OCI-LY7 (cell line): ENCODE results near the gene SLF1. TPM values are rescaled to one million over a fixed set of nuclear protein-coding genes. Genes with fewer than 3 reads are reported as not detected.

Experiments used
- BruUV-seq: library from RNA; stranded (reverse); fragments of 400-500 nt; replicated peaks from 2 replicates; lab custom pipeline; 2021; lab: Mats Ljungman, UMichigan
- CTCF ChIA-PET: fragments of 300-600 bp; sonication (Branson Sonifier 250); formaldehyde crosslinking; loops from one replicate; lab custom pipeline; 2022; ENCODE audit warnings: antibody characterized with exemption; ENCODE audit not compliant: unreplicated experiment; lab: Charles Lee
- POLR2A ChIA-PET: fragments of 300-600 bp; sonication (Branson Sonifier 250); formaldehyde crosslinking; loops from one replicate; lab custom pipeline; 2022; ENCODE audit warnings: antibody characterized with exemption; lab: Charles Lee
- DNase-seq: peaks from one replicate; pipeline ENCODE4 v3.0.0-alpha.2; 2015; ENCODE audit warnings: low spot score
- H2AFZ ChIP-seq: fragments of 200-600 bp; sonication (generic), shearing (Covaris generic); 2 replicates; pipeline ENCODE4 v1.6.1; 2014; ENCODE audit warnings: mild to moderate bottlenecking, antibody characterized with exemption, low read length, moderate library complexity
- H3K27ac ChIP-seq: fragments of 200-600 bp; sonication (generic); 2 replicates; pipeline ENCODE4 v1.5.1; 2014; ENCODE audit warnings: mixed run types, low read depth, mild to moderate bottlenecking, moderate library complexity, low read length, inconsistent platforms; ENCODE audit not compliant: poor library complexity, severe bottlenecking
- H3K36me3 ChIP-seq: fragments of 200-600 bp; sonication (generic); 2 replicates; pipeline ENCODE4 v1.6.1; 2014; ENCODE audit warnings: mild to moderate bottlenecking, antibody characterized with exemption, low read length, moderate library complexity, mixed read lengths; ENCODE audit not compliant: insufficient read depth
- H3K4me1 ChIP-seq: fragments of 200-600 bp; sonication (generic); 2 replicates; pipeline ENCODE4 v1.5.1; 2014; ENCODE audit warnings: mild to moderate bottlenecking, low read length; ENCODE audit not compliant: insufficient read depth, poor library complexity, severe bottlenecking
- H3K4me2 ChIP-seq: fragments of 200-600 bp; sonication (generic); 2 replicates; pipeline ENCODE4 v1.6.1; 2014; ENCODE audit warnings: mild to moderate bottlenecking, low read length
- H3K4me3 ChIP-seq: fragments of 200-600 bp; sonication (generic); 2 replicates; pipeline ENCODE4 v1.5.1; 2014; ENCODE audit warnings: mild to moderate bottlenecking, low read depth, low read length; ENCODE audit not compliant: poor library complexity, severe bottlenecking
- H3K79me2 ChIP-seq: fragments of 200-600 bp; sonication (generic); 2 replicates; pipeline ENCODE4 v1.6.1; 2016; ENCODE audit warnings: low read depth, mild to moderate bottlenecking, low read length, moderate library complexity, mixed read lengths; ENCODE audit not compliant: insufficient read depth
- H3K9me2 ChIP-seq: fragments of 200-600 bp; sonication (generic); 2 replicates; pipeline ENCODE4 v1.6.1; 2016; ENCODE audit warnings: mild to moderate bottlenecking, low read length, mixed read lengths; ENCODE audit not compliant: insufficient read depth
- H3K9me3 ChIP-seq: fragments of 200-600 bp; sonication (generic); 2 replicates; pipeline ENCODE4 v1.6.1; 2014; ENCODE audit warnings: mild to moderate bottlenecking, mixed run types, low read length, mixed read lengths
- H4K20me1 ChIP-seq: fragments of 200-600 bp; sonication (generic); 2 replicates; pipeline ENCODE4 v1.6.1; 2014; ENCODE audit warnings: mild to moderate bottlenecking, antibody characterized with exemption, low read length, moderate library complexity, mixed read lengths; ENCODE audit not compliant: insufficient read depth
- CTCF ChIP-seq: fragments of 200-600 bp; sonication (generic); conservative IDR thresholded peaks from 2 replicates; pipeline ENCODE4 v1.5.1; 2014; ENCODE audit warnings: mild to moderate bottlenecking, antibody characterized with exemption, low read length, moderate library complexity, mixed read lengths
- EZH2phosphoT487 ChIP-seq: fragments of 200-600 bp; sonication (generic); IDR thresholded peaks from 2 replicates; pipeline ENCODE4 v1.6.1; 2018; ENCODE audit warnings: low read depth, borderline replicate concordance, mild to moderate bottlenecking, mixed run types, antibody characterized with exemption, low read length, moderate library complexity, mixed read lengths
- intact Hi-C: fragments of 100-400 bp; cut with micrococcal nuclease; formaldehyde crosslinking; loops from one replicate; pipeline ENCODE4 v1.10.0; 2022; ENCODE audit not compliant: unreplicated experiment
- total RNA-seq, 2 experiments: library from RNA; depleted of rRNA in 1 of 2; stranded (reverse); fragments of >200 nt in 1 of 2; shearing (Covaris generic) in 1 of 2; gene quantifications; 2 replicates each; pipeline ENCODE4 v1.2.3, GENCODE V29; 2014 to 2022

The SLF1 gene
- total RNA-seq, 2 experiments from 2014 or later = 16.0 to 20.9 TPM

- no TSS peak for BruUV-seq
- POLR2A ChIA-PET = no interaction called here
- Histone ChIP-seq H3K4me3 (no peak overlapping the region), H3K36me3 (no peaks in the 10 kb centered on the region), H3K9me2 (no peaks in the 10 kb centered on the region), H3K27ac (no peak overlapping the region), H3K4me1 (peaks cover 15% of the 10 kb centered on the region), H3K4me2 (no peak overlapping the region), H3K79me2 (no peaks in the 10 kb centered on the region), H4K20me1 (no peaks in the 10 kb centered on the region; the same call in 1 of the 2 replicates), H3K9me3 (no peaks in the 10 kb centered on the region), H2AFZ (no peak overlapping the region)
- no peak for DNase-seq
- CTCF ChIA-PET = no interaction called here
- no peak for TF ChIP-seq EZH2phosphoT487
- TF ChIP-seq CTCF = no peak
- intact Hi-C loops = loop anchor here (5.0 kb wide), 1 partner anchor 83 kb away; the partner anchor contains the start of genes KIAA0825 and SLF1
Observed at GRCh38 chr5:94700592-94700991, 82.1 kb downstream of the SLF1 start.

GRCh38 chr5:94702729-94703128, 84.3 kb downstream of the SLF1 start:
- Histone ChIP-seq H2AFZ (no peak overlapping the region), H4K20me1 (no peaks in the 10 kb centered on the region; the same call in 1 of the 2 replicates), H3K27ac (no peak overlapping the region), H3K79me2 (no peaks in the 10 kb centered on the region), H3K4me2 (peak overlapping the region; percentile 13; the same call in 1 of the 2 replicates), H3K36me3 (0 out of 2 replicates have a peak, but pooled peaks cover 2% of the 10 kb centered on the region), H3K9me2 (no peaks in the 10 kb centered on the region), H3K9me3 (no peaks in the 10 kb centered on the region), H3K4me1 (peaks cover 23% of the 10 kb centered on the region), H3K4me3 (no peak overlapping the region)
- BruUV-seq = no TSS peak
- peak; percentile 75 for DNase-seq
- no peak for TF ChIP-seq CTCF
- TF ChIP-seq EZH2phosphoT487 = no peak
- intact Hi-C loops = loop anchor here (5.0 kb wide), 1 partner anchor 85 kb away; the partner anchor contains the start of genes KIAA0825 and SLF1
- ChIA-PET CTCF (interaction anchor here (0.9 kb wide), 1 partner anchor 35 kb away, joined by 4 read pairs; no protein-coding TSS in a partner anchor), POLR2A (interaction anchor here (0.5 to 1.1 kb wide), 4 partner anchors 20 to 746 kb away, joined by 3 to 8 read pairs (median 3); no protein-coding TSS in a partner anchor)

- Histone ChIP-seq H3K4me1 (peaks cover 23% of the 10 kb centered on the region), H4K20me1 (no peaks in the 10 kb centered on the region; the same call in 1 of the 2 replicates), H3K9me3 (no peaks in the 10 kb centered on the region), H2AFZ (no peak overlapping the region), H3K4me2 (no peak overlapping the region), H3K9me2 (no peaks in the 10 kb centered on the region), H3K27ac (no peak overlapping the region), H3K36me3 (peaks cover 10% of the 10 kb centered on the region; the same call in 1 of the 2 replicates), H3K79me2 (no peaks in the 10 kb centered on the region), H3K4me3 (no peak overlapping the region)
- no peak for DNase-seq
- intact Hi-C loops = no loop called here
- TF ChIP-seq EZH2phosphoT487 (no peak), CTCF (no peak)
- ChIA-PET POLR2A (interaction anchor here (0.7 kb wide), 1 partner anchor 747 kb away, joined by 5 read pairs; no protein-coding TSS in a partner anchor), CTCF (no interaction called here)
- no TSS peak for BruUV-seq
Observed at GRCh38 chr5:94705427-94705826, 87.0 kb downstream of the SLF1 start.
